ENCODE measurements around the gene CD180. TPM values are rescaled to one million over a fixed set of nuclear protein-coding genes. Genes with fewer than 3 reads are reported as not detected.

Gene CD180
- total and polyA plus RNA-seq, 11 donors: 0.08 to 7.7 (median 0.32) TPM

GRCh38 chr5:67163231-67163756 lies 33.3 kb downstream of the CD180 start:
- DNase-seq (peak in 1 of 5 donors; percentile 64), ATAC-seq (no peak)
- Histone ChIP-seq H3K36me3 (peaks cover 3 to 98% (median 56%) of the 10 kb centered on the region in 9 donors), H3K27ac (peak overlapping the region in 1 of 12 donors; percentile 56), H3K4me3 (no peak overlapping the region), H3K27me3 (no peaks in the 10 kb centered on the region), H3K4me1 (peaks cover 0 to 32% (median 13%) of the 10 kb centered on the region in 12 donors), H3K9me3 (no peaks in the 10 kb centered on the region)
- 96 to 97% (median 97%) methylated on average over 41 to 44 of the region's 44 CpGs for WGBS, 4 donors
- intact Hi-C loops (cut with DNase I): no loop called here
- no peak for TF ChIP-seq POLR2A (IDR thresholded peaks at IDR 0.05)
- TF ChIP-seq, protein P1, sequence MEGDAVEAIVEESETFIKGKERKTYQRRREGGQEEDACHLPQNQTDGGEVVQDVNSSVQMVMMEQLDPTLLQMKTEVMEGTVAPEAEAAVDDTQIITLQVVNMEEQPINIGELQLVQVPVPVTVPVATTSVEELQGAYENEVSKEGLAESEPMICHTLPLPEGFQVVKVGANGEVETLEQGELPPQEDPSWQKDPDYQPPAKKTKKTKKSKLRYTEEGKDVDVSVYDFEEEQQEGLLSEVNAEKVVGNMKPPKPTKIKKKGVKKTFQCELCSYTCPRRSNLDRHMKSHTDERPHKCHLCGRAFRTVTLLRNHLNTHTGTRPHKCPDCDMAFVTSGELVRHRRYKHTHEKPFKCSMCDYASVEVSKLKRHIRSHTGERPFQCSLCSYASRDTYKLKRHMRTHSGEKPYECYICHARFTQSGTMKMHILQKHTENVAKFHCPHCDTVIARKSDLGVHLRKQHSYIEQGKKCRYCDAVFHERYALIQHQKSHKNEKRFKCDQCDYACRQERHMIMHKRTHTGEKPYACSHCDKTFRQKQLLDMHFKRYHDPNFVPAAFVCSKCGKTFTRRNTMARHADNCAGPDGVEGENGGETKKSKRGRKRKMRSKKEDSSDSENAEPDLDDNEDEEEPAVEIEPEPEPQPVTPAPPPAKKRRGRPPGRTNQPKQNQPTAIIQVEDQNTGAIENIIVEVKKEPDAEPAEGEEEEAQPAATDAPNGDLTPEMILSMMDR (IDR thresholded peaks at IDR 0.05): no peak

- DNase-seq (no peak), ATAC-seq (no peak)
- Histone ChIP-seq H3K4me1 (peaks cover 0 to 23% (median 11%) of the 10 kb centered on the region in 12 donors), H3K27me3 (no peaks in the 10 kb centered on the region), H3K27ac (peak overlapping the region in 1 of 12 donors; percentile 56), H3K4me3 (no peak overlapping the region), H3K9me3 (no peaks in the 10 kb centered on the region), H3K36me3 (peaks cover 3 to 100% (median 52%) of the 10 kb centered on the region in 9 donors)
- TF ChIP-seq, protein P1 (IDR thresholded peaks at IDR 0.05): no peak
- TF ChIP-seq POLR2A (IDR thresholded peaks at IDR 0.05): no peak
- intact Hi-C loops (cut with DNase I): no loop called here
- 95 to 97% (median 96%) methylated on average over 5 of the region's 5 CpGs for WGBS, 4 donors
Measured at GRCh38 chr5:67161767-67162166, 34.8 kb downstream of the CD180 start.

GRCh38 chr5:67160985-67161384 lies 35.6 kb downstream of the CD180 start:
- Histone ChIP-seq H3K27me3 (no peaks in the 10 kb centered on the region), H3K9me3 (no peaks in the 10 kb centered on the region), H3K27ac (peak overlapping the region in 2 of 12 donors; percentile 13 to 56), H3K36me3 (peaks cover 3 to 100% (median 55%) of the 10 kb centered on the region in 9 donors), H3K4me1 (peaks cover 0 to 16% (median 5%) of the 10 kb centered on the region in 12 donors), H3K4me3 (no peak overlapping the region)
- intact Hi-C loops (cut with DNase I): no loop called here
- WGBS, 4 donors: 66 to 76% (median 71%) methylated on average over 3 of the region's 3 CpGs
- DNase-seq (no peak), ATAC-seq (no peak)
- TF ChIP-seq POLR2A (IDR thresholded peaks at IDR 0.05): no peak
- TF ChIP-seq, protein P1 (IDR thresholded peaks at IDR 0.05): no peak

DNA sequence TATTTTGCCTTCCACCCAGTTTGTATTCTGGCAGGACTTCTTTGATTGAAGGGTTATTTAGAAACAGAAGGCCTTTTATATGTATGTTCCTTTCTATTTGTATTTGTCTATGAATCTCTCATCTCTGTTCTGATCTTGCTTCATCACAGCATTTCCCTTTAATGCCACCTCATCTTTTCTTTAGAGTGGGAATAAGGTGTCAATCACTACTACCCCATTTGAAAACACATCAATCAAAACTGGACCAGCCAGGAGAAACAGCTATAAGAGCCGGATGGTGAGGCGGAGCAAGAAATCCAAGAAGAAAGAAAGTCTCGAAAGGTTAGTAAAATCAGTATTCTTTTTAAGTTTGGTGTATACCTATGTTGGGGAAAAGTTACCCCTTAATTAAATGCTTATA lies 36.3 kb downstream of the CD180 start:
- WGBS, 4 donors: 95 to 97% (median 95%) methylated on average over 3 of the region's 3 CpGs
- intact Hi-C loops (cut with DNase I): no loop called here
- Histone ChIP-seq H3K4me1 (peaks cover 0 to 11% (median under 1%) of the 10 kb centered on the region in 12 donors), H3K4me3 (no peak overlapping the region), H3K36me3 (peaks cover 3 to 100% (median 52%) of the 10 kb centered on the region in 9 donors), H3K27me3 (no peaks in the 10 kb centered on the region), H3K27ac (peak overlapping the region in 2 of 12 donors; percentile 13 to 56), H3K9me3 (no peaks in the 10 kb centered on the region)
- ATAC-seq: no peak
- DNase-seq: no peak
- TF ChIP-seq POLR2A (IDR thresholded peaks at IDR 0.05): no peak
- TF ChIP-seq, protein P1 (IDR thresholded peaks at IDR 0.05): no peak

All from heart left ventricle (tissue), 16 donors.